Measurements from ENCODE around the gene KRTCAP2.
"Not testable (repeated sequence)": the region's sequence is repeated elsewhere in the genome, so short reads cannot be mapped to it uniquely, and the experiment has no call there.

DNA sequence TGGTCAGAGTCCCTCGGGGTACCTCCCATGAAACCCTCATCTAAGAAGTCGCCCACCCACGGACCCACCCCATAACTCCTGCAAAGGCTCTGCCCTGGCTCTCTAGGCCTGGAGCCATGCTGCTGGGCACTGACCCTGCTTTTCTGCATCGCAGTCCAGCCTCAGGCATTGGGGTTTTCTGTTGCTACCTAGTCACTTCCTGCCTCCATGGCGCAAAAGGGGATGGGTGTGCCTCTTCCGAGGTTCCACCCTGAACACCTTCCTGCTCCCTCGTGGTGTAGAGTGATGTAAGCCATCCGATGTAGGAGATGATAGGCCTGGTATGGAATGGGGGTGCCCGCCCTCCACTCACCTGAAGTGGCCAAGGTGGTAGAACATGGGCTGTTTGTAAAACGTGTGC is 41.6 kb upstream of the KRTCAP2 start:
- not testable (repeated sequence) for TF ChIP-seq POLR2A (IDR thresholded peaks at IDR 0.05)
- TF ChIP-seq, protein P1, sequence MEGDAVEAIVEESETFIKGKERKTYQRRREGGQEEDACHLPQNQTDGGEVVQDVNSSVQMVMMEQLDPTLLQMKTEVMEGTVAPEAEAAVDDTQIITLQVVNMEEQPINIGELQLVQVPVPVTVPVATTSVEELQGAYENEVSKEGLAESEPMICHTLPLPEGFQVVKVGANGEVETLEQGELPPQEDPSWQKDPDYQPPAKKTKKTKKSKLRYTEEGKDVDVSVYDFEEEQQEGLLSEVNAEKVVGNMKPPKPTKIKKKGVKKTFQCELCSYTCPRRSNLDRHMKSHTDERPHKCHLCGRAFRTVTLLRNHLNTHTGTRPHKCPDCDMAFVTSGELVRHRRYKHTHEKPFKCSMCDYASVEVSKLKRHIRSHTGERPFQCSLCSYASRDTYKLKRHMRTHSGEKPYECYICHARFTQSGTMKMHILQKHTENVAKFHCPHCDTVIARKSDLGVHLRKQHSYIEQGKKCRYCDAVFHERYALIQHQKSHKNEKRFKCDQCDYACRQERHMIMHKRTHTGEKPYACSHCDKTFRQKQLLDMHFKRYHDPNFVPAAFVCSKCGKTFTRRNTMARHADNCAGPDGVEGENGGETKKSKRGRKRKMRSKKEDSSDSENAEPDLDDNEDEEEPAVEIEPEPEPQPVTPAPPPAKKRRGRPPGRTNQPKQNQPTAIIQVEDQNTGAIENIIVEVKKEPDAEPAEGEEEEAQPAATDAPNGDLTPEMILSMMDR (IDR thresholded peaks at IDR 0.05): not testable (repeated sequence)
